ENCODE data around the gene DAND5.

The DAND5 gene

GRCh38 chr19:12979974-12980373, 10.6 kb downstream of the DAND5 start:
- ChIA-PET POLR2A (no interaction called here), CTCF (interaction anchor here (1.0 to 10.6 kb wide), 7 partner anchors 12 to 283 kb away, joined by 3 to 154 read pairs (median 4); no protein-coding TSS in a partner anchor)
- WGBS (ENCODE audit: insufficient coverage), result 87% methylated on average over 3 of the region's 3 CpGs
- no peak for DNase-seq
- H3K4me1 ChIP-seq (ENCODE audit: control extremely low read depth in 1 of 4, control insufficient read depth in 4 of 4, insufficient read depth in 4 of 4, low read length in 3 of 4), result peaks cover 0 to 13% (median 7%) of the 10 kb centered on the region in 4 experiments
- H3K27ac ChIP-seq (ENCODE audit: insufficient read depth in 1 of 2, low read depth in 1 of 2, low read length in 2 of 2, poor library complexity in 1 of 2, severe bottlenecking in 2 of 2), result no peak overlapping the region
- no peaks in the 10 kb centered on the region for H3K36me3 ChIP-seq (ENCODE audit: control insufficient read depth in 4 of 4, insufficient read depth in 4 of 4, low read length in 3 of 4)
- H3K27me3 ChIP-seq (replicated peaks in 2 of 5; ENCODE audit: control insufficient read depth in 4 of 5, insufficient read depth in 5 of 5, low read length in 4 of 5), result peaks cover 0 to 3% (median 0%) of the 10 kb centered on the region in 5 experiments
- no peaks in the 10 kb centered on the region for H3K9me3 ChIP-seq (ENCODE audit: control extremely low read depth in 1 of 5, control insufficient read depth in 4 of 5, insufficient read depth in 2 of 5, low read depth in 1 of 5, low read length in 4 of 5)
- no peak overlapping the region for H3K4me3 ChIP-seq (ENCODE audit: control insufficient read depth in 1 of 7, extremely low read depth in 1 of 7, insufficient read depth in 4 of 7, low read depth in 2 of 7, low read length in 6 of 7)

GRCh38 chr19:12982648-12983047, 13.3 kb downstream of the DAND5 start:
- no peak for DNase-seq
- Histone ChIP-seq H3K36me3 (ENCODE audit: control insufficient read depth in 4 of 4, insufficient read depth in 4 of 4, low read length in 3 of 4) (no peaks in the 10 kb centered on the region), H3K27me3 (replicated peaks in 2 of 5; ENCODE audit: control insufficient read depth in 4 of 5, insufficient read depth in 5 of 5, low read length in 4 of 5) (peaks cover 0 to 3% (median 0%) of the 10 kb centered on the region in 5 experiments), H3K4me3 (ENCODE audit: control insufficient read depth in 1 of 7, extremely low read depth in 1 of 7, insufficient read depth in 4 of 7, low read depth in 2 of 7, low read length in 6 of 7) (no peak overlapping the region), H3K27ac (ENCODE audit: insufficient read depth in 1 of 2, low read depth in 1 of 2, low read length in 2 of 2, poor library complexity in 1 of 2, severe bottlenecking in 2 of 2) (no peak overlapping the region), H3K9me3 (ENCODE audit: control extremely low read depth in 1 of 5, control insufficient read depth in 4 of 5, insufficient read depth in 2 of 5, low read depth in 1 of 5, low read length in 4 of 5) (no peaks in the 10 kb centered on the region), H3K4me1 (ENCODE audit: control extremely low read depth in 1 of 4, control insufficient read depth in 4 of 4, insufficient read depth in 4 of 4, low read length in 3 of 4) (peaks cover 0 to 11% (median 4%) of the 10 kb centered on the region in 4 experiments)
- POLR2A ChIA-PET, result interaction anchor here (1.0 kb wide), 1 partner anchor 31 kb away, joined by 3 read pairs; no protein-coding TSS in a partner anchor
- CTCF ChIA-PET, result interaction anchor here (0.7 to 6.2 kb wide), 12 partner anchors 10 to 145 kb away, joined by 3 to 57 read pairs (median 5); no protein-coding TSS in a partner anchor
- 95% methylated on average over 1 of the region's 6 CpGs for WGBS (ENCODE audit: insufficient coverage)

GRCh38 chr19:12983091-12983490, 13.7 kb downstream of the DAND5 start:
- H3K27ac ChIP-seq (ENCODE audit: insufficient read depth in 1 of 2, low read depth in 1 of 2, low read length in 2 of 2, poor library complexity in 1 of 2, severe bottlenecking in 2 of 2), result no peak overlapping the region
- WGBS (ENCODE audit: insufficient coverage), result 64% methylated on average over 9 of the region's 10 CpGs
- ChIA-PET CTCF (interaction anchor here (0.7 to 6.2 kb wide), 16 partner anchors 10 to 145 kb away, joined by 3 to 57 read pairs (median 5); no protein-coding TSS in a partner anchor), POLR2A (interaction anchor here (1.0 kb wide), 1 partner anchor 30 kb away, joined by 3 read pairs; no protein-coding TSS in a partner anchor)
- H3K36me3 ChIP-seq (ENCODE audit: control insufficient read depth in 4 of 4, insufficient read depth in 4 of 4, low read length in 3 of 4), result no peaks in the 10 kb centered on the region
- H3K4me3 ChIP-seq (ENCODE audit: control insufficient read depth in 1 of 7, extremely low read depth in 1 of 7, insufficient read depth in 4 of 7, low read depth in 2 of 7, low read length in 6 of 7), result peak overlapping the region in 5 of 7 experiments; percentile 5 to 64 (median 32)
- H3K4me1 ChIP-seq (ENCODE audit: control extremely low read depth in 1 of 4, control insufficient read depth in 4 of 4, insufficient read depth in 4 of 4, low read length in 3 of 4), result peaks cover 0 to 8% (median 4%) of the 10 kb centered on the region in 4 experiments
- no peak for DNase-seq
- H3K27me3 ChIP-seq (replicated peaks in 2 of 5; ENCODE audit: control insufficient read depth in 4 of 5, insufficient read depth in 5 of 5, low read length in 4 of 5), result peaks cover 0 to 3% (median 0%) of the 10 kb centered on the region in 5 experiments
- no peaks in the 10 kb centered on the region for H3K9me3 ChIP-seq (ENCODE audit: control extremely low read depth in 1 of 5, control insufficient read depth in 4 of 5, insufficient read depth in 2 of 5, low read depth in 1 of 5, low read length in 4 of 5)

- POLR2A ChIA-PET, result interaction anchor here (0.5 to 1.0 kb wide), 2 partner anchors 30 to 580 kb away, joined by 3 to 6 read pairs; no protein-coding TSS in a partner anchor
- Histone ChIP-seq H3K4me3 (ENCODE audit: control insufficient read depth in 1 of 7, extremely low read depth in 1 of 7, insufficient read depth in 4 of 7, low read depth in 2 of 7, low read length in 6 of 7) (peak overlapping the region in 5 of 7 experiments; percentile 5 to 64 (median 32)), H3K36me3 (ENCODE audit: control insufficient read depth in 4 of 4, insufficient read depth in 4 of 4, low read length in 3 of 4) (no peaks in the 10 kb centered on the region), H3K27ac (ENCODE audit: insufficient read depth in 1 of 2, low read depth in 1 of 2, low read length in 2 of 2, poor library complexity in 1 of 2, severe bottlenecking in 2 of 2) (no peak overlapping the region), H3K4me1 (ENCODE audit: control extremely low read depth in 1 of 4, control insufficient read depth in 4 of 4, insufficient read depth in 4 of 4, low read length in 3 of 4) (peaks cover 0 to 8% (median 4%) of the 10 kb centered on the region in 4 experiments), H3K27me3 (replicated peaks in 2 of 5; ENCODE audit: control insufficient read depth in 4 of 5, insufficient read depth in 5 of 5, low read length in 4 of 5) (peaks cover 0 to 3% (median 0%) of the 10 kb centered on the region in 5 experiments), H3K9me3 (ENCODE audit: control extremely low read depth in 1 of 5, control insufficient read depth in 4 of 5, insufficient read depth in 2 of 5, low read depth in 1 of 5, low read length in 4 of 5) (no peaks in the 10 kb centered on the region)
- 16% methylated on average over 26 of the region's 51 CpGs for WGBS (ENCODE audit: insufficient coverage)
- peak; percentile 77 to 88 (median 87) for DNase-seq
- CTCF ChIA-PET, result interaction anchor here (0.6 to 6.2 kb wide), 15 partner anchors 10 to 111 kb away, joined by 3 to 57 read pairs (median 6); no protein-coding TSS in a partner anchor
These were observed 14.3 kb downstream of the DAND5 start for GRCh38 chr19:12983542-12984142.

GRCh38 chr19:12984143-12984627, 14.8 kb downstream of the DAND5 start:
- Histone ChIP-seq H3K4me3 (ENCODE audit: control insufficient read depth in 1 of 7, extremely low read depth in 1 of 7, insufficient read depth in 4 of 7, low read depth in 2 of 7, low read length in 6 of 7) (no peak overlapping the region), H3K9me3 (ENCODE audit: control extremely low read depth in 1 of 5, control insufficient read depth in 4 of 5, insufficient read depth in 2 of 5, low read depth in 1 of 5, low read length in 4 of 5) (no peaks in the 10 kb centered on the region), H3K36me3 (ENCODE audit: control insufficient read depth in 4 of 4, insufficient read depth in 4 of 4, low read length in 3 of 4) (no peaks in the 10 kb centered on the region), H3K4me1 (ENCODE audit: control extremely low read depth in 1 of 4, control insufficient read depth in 4 of 4, insufficient read depth in 4 of 4, low read length in 3 of 4) (peaks cover 0 to 8% (median 4%) of the 10 kb centered on the region in 4 experiments), H3K27me3 (replicated peaks in 2 of 5; ENCODE audit: control insufficient read depth in 4 of 5, insufficient read depth in 5 of 5, low read length in 4 of 5) (peaks cover 0 to 3% (median 0%) of the 10 kb centered on the region in 5 experiments), H3K27ac (ENCODE audit: insufficient read depth in 1 of 2, low read depth in 1 of 2, low read length in 2 of 2, poor library complexity in 1 of 2, severe bottlenecking in 2 of 2) (no peak overlapping the region)
- CTCF ChIA-PET, result interaction anchor here (0.6 to 6.2 kb wide), 17 partner anchors 10 to 111 kb away, joined by 3 to 57 read pairs (median 5); no protein-coding TSS in a partner anchor
- WGBS (ENCODE audit: insufficient coverage), result 94% methylated on average over 2 of the region's 3 CpGs
- peak in 2 of 3 donors; percentile 23 to 50 for DNase-seq
- POLR2A ChIA-PET, result interaction anchor here (0.5 kb wide), 1 partner anchor 579 kb away, joined by 6 read pairs; no protein-coding TSS in a partner anchor

GRCh38 chr19:12984683-12985048, 15.3 kb downstream of the DAND5 start:
- peaks cover 0 to 8% (median 4%) of the 10 kb centered on the region in 4 experiments for H3K4me1 ChIP-seq (ENCODE audit: control extremely low read depth in 1 of 4, control insufficient read depth in 4 of 4, insufficient read depth in 4 of 4, low read length in 3 of 4)
- WGBS (ENCODE audit: insufficient coverage), result 52% methylated on average over 5 of the region's 10 CpGs
- peaks cover 0 to 3% (median 0%) of the 10 kb centered on the region in 5 experiments for H3K27me3 ChIP-seq (replicated peaks in 2 of 5; ENCODE audit: control insufficient read depth in 4 of 5, insufficient read depth in 5 of 5, low read length in 4 of 5)
- no peaks in the 10 kb centered on the region for H3K9me3 ChIP-seq (ENCODE audit: control extremely low read depth in 1 of 5, control insufficient read depth in 4 of 5, insufficient read depth in 2 of 5, low read depth in 1 of 5, low read length in 4 of 5)
- DNase-seq, result no peak
- H3K27ac ChIP-seq (ENCODE audit: insufficient read depth in 1 of 2, low read depth in 1 of 2, low read length in 2 of 2, poor library complexity in 1 of 2, severe bottlenecking in 2 of 2), result no peak overlapping the region
- POLR2A ChIA-PET, result interaction anchor here (1.1 kb wide), 1 partner anchor 109 kb away, joined by 4 read pairs; no protein-coding TSS in a partner anchor
- no peak overlapping the region for H3K4me3 ChIP-seq (ENCODE audit: control insufficient read depth in 1 of 7, extremely low read depth in 1 of 7, insufficient read depth in 4 of 7, low read depth in 2 of 7, low read length in 6 of 7)
- no peaks in the 10 kb centered on the region for H3K36me3 ChIP-seq (ENCODE audit: control insufficient read depth in 4 of 4, insufficient read depth in 4 of 4, low read length in 3 of 4)
- CTCF ChIA-PET, result interaction anchor here (0.8 to 6.2 kb wide), 18 partner anchors 9 to 110 kb away, joined by 3 to 57 read pairs (median 4); no protein-coding TSS in a partner anchor
